HFFc6 (cell line): ENCODE measurements around the gene DLEC1. TPM values are rescaled to one million over a fixed set of nuclear protein-coding genes. Genes with fewer than 3 reads are reported as not detected.

Experiments used
- DNase-seq: peaks from one replicate; pipeline ENCODE4 v3.0.0-alpha.2; 2018
- H3K27ac Mint-ChIP-seq: 2 replicates; pipeline ENCODE4 v1.8.0; 2020; ENCODE audit warnings: mild to moderate bottlenecking, mixed read lengths
- H3K27me3 Mint-ChIP-seq: 2 replicates; pipeline ENCODE4 v1.8.0; 2021; ENCODE audit warnings: mild to moderate bottlenecking, moderate library complexity, mixed read lengths; ENCODE audit not compliant: insufficient read depth
- H3K36me3 Mint-ChIP-seq: 2 replicates; pipeline ENCODE4 v1.8.0; 2021; ENCODE audit warnings: low read depth, mixed read lengths
- H3K4me1 Mint-ChIP-seq: 2 replicates; pipeline ENCODE4 v1.8.0; 2020; ENCODE audit warnings: low read depth, mixed read lengths
- H3K4me3 Mint-ChIP-seq: 2 replicates; pipeline ENCODE4 v1.8.0; 2020; ENCODE audit warnings: mild to moderate bottlenecking, moderate library complexity, mixed read lengths
- H3K9me3 Mint-ChIP-seq: 2 replicates; pipeline ENCODE4 v1.8.0; 2020; ENCODE audit warnings: mild to moderate bottlenecking, mixed read lengths
- CTCF ChIP-seq: fragments of 200-600 bp; sonication (generic); IDR thresholded peaks from 2 replicates; pipeline ENCODE4 v1.5.0; 2021; ENCODE audit warnings: antibody characterized with exemption, mild to moderate bottlenecking
- total RNA-seq, 6 experiments: library from RNA; stranded (reverse); fragmentation: NEBNext Ultra II Directional; extraction: Animal tissue kit (Norgen Biotek cat#: 25700); gene quantifications; 2 replicates in 1 of 6; 3 replicates in 5 of 6; pipeline ENCODE4 v1.2.3, GENCODE V29; 2021

The DLEC1 gene
- total RNA-seq, 6 experiments from 2014 or later: 0.05 TPM; not detected in 5

- Mint-ChIP-seq H3K27ac (no peak overlapping the region), H3K27me3 (peaks cover 18% of the 10 kb centered on the region), H3K4me1 (no peaks in the 10 kb centered on the region), H3K4me3 (no peak overlapping the region), H3K36me3 (peaks cover 4% of the 10 kb centered on the region; the same call in 1 of the 2 replicates), H3K9me3 (peaks cover 5% of the 10 kb centered on the region)
- TF ChIP-seq CTCF: no peak
- no peak for DNase-seq
Measured at GRCh38 chr3:38110314-38111050, 71.5 kb downstream of the DLEC1 start.

GRCh38 chr3:38111201-38111600 is 72.2 kb downstream of the DLEC1 start:
- Mint-ChIP-seq H3K9me3 (no peaks in the 10 kb centered on the region), H3K4me1 (no peaks in the 10 kb centered on the region), H3K4me3 (no peak overlapping the region), H3K36me3 (no peaks in the 10 kb centered on the region), H3K27ac (no peak overlapping the region), H3K27me3 (peaks cover 24% of the 10 kb centered on the region)
- TF ChIP-seq CTCF: no peak
- no peak for DNase-seq

- H3K4me1 Mint-ChIP-seq: no peaks in the 10 kb centered on the region
- no peak overlapping the region for H3K4me3 Mint-ChIP-seq
- no peaks in the 10 kb centered on the region for H3K36me3 Mint-ChIP-seq
Measured at GRCh38 chr3:38111696-38112377, 72.8 kb downstream of the DLEC1 start.

GRCh38 chr3:38112378-38112761 is 73.4 kb downstream of the DLEC1 start:
- H3K4me1 Mint-ChIP-seq: no peaks in the 10 kb centered on the region
- no peak for DNase-seq
- H3K27ac Mint-ChIP-seq: no peak overlapping the region
- peaks cover 24% of the 10 kb centered on the region for H3K27me3 Mint-ChIP-seq
- no peak for TF ChIP-seq CTCF
- H3K36me3 Mint-ChIP-seq: no peaks in the 10 kb centered on the region
- no peaks in the 10 kb centered on the region for H3K9me3 Mint-ChIP-seq
- H3K4me3 Mint-ChIP-seq: no peak overlapping the region

More at GRCh38 chr3:38111696-38112377, 72.8 kb downstream of the DLEC1 start:
- no peak for TF ChIP-seq CTCF
- peaks cover 24% of the 10 kb centered on the region for H3K27me3 Mint-ChIP-seq
- H3K27ac Mint-ChIP-seq: no peak overlapping the region
- no peaks in the 10 kb centered on the region for H3K9me3 Mint-ChIP-seq
- no peak for DNase-seq

GRCh38 chr3:38114052-38114874 is 75.3 kb downstream of the DLEC1 start:
- H3K4me1 Mint-ChIP-seq: no peaks in the 10 kb centered on the region
- no peak for TF ChIP-seq CTCF
- H3K4me3 Mint-ChIP-seq: no peak overlapping the region
- no peak overlapping the region for H3K27ac Mint-ChIP-seq
- peaks cover 24% of the 10 kb centered on the region for H3K27me3 Mint-ChIP-seq
- no peaks in the 10 kb centered on the region for H3K36me3 Mint-ChIP-seq
- DNase-seq: no peak
- no peaks in the 10 kb centered on the region for H3K9me3 Mint-ChIP-seq
